HUDEP-2 (cell line): ENCODE results near the gene SLC38A2.

Experiments used
- DNase-seq, 76 experiments: peaks; one replicate each; lab custom pipeline; 2025; ENCODE audit not compliant: unreplicated experiment in 76 of 76; lab: John Stamatoyannopoulos, UW

The SLC38A2 gene

GRCh38 chr12:46377678-46378077, 5.1 kb upstream of the SLC38A2 start:
- DNase-seq: peak in 2 of 76 experiments; percentile 10 to 14

- DNase-seq: no peak
Observed at GRCh38 chr12:46376579-46376978, 4.0 kb upstream of the SLC38A2 start.

GRCh38 chr12:46374711-46375110, 2.1 kb upstream of the SLC38A2 start:
- DNase-seq: no peak

GRCh38 chr12:46374310-46374709, 1.7 kb upstream of the SLC38A2 start:
- DNase-seq: no peak

- peak in 36 of 76 experiments; percentile 4 to 62 (median 28) for DNase-seq
Observed at GRCh38 chr12:46373301-46374296, 1.0 kb upstream of the SLC38A2 start.

- DNase-seq: peak in 40 of 76 experiments; percentile 6 to 72 (median 37)
Observed at GRCh38 chr12:46371718-46372543, 642 bp downstream of the SLC38A2 start.

DNA sequence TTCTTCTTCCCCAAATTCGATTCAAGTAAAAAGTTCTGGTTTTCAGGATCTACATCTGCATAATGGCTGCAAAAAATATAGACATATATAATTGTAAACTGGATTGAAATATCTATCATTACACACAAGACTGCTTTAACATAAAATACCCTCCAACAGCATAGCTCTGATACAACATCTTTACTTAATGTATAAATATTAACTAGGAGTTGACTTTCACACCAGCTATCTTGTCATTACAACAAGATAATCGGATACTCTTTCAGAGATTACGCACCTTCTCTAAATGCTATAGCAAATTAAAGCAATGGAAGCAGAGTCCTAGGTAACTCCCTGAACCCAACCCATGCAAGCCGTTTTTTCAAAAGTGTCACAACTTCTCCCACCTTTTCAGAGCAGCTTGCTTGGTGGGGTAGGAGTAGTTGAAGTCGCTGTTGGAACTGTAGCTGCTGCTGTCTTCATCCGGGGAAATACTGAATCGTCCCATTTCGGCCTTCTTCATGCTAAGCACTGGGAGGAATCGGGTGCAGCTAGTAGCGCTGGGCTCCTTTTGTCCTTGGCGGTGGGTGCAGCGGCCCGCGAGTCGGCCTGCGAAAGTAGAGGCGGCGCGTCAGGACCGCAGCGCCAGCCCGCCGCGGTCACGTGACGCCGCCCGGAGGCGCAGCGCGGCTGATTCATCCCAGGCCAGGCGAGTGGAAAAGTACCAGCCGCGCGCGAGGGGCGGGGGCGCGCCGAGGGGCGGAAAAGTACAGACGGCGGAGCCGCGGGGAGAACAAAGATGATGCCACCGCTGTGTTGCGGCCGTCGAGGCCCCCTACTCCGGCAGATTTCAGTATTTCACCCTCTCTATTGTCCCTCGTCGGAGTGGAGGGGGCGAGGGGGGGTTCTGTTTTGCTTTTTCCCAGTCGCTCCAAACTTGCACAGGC, 1.5 kb downstream of the SLC38A2 start:
- peak in 73 of 76 experiments; percentile 13 to 85 (median 69) for DNase-seq

GRCh38 chr12:46370380-46370734, 2.2 kb downstream of the SLC38A2 start:
- no peak for DNase-seq

- no peak for DNase-seq
Observed at GRCh38 chr12:46369474-46370379, 2.8 kb downstream of the SLC38A2 start.

DNA sequence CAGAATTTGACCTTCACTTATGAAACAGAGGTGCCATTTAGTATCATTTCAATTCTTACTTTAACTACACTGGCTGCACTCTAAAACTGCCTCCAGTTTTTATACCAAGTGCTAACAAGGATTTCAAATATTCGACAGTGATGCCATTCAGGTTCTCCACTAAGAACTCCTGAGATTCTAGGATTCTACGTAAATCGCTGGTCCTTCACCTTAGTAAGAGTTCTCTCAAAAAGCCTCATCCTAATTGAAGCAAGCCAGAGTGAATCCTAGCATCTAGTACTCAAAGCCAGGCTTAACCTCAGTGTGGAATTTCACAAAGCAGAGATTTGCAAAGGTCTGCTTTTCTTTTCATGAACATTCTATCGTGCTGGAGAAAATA, 3.5 kb downstream of the SLC38A2 start:
- no peak for DNase-seq

DNA sequence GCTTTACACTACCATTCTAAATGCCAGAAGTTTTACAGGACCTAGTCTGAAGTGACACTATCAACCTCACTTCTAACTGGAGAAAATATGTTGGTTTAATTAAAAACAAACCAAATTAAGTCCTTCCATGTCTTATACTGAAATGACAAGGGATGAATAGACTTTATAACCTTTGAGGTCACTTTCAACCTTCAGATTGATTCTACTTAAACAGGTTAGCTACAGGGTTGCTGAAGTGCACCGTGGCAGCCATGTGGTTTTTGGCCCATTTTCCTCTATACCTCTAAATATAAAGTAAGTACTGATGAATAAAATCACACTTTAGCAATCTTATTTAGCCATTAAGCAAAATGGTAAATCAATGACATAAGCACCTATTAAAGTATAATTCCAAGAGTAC, 3.9 kb downstream of the SLC38A2 start:
- DNase-seq: no peak

GRCh38 chr12:46368138-46368537, 4.4 kb downstream of the SLC38A2 start:
- no peak for DNase-seq

GRCh38 chr12:46367351-46368029, 5.1 kb downstream of the SLC38A2 start:
- DNase-seq: no peak

GRCh38 chr12:46366771-46367170, 5.8 kb downstream of the SLC38A2 start:
- DNase-seq: no peak

GRCh38 chr12:46365951-46366379, 6.6 kb downstream of the SLC38A2 start:
- no peak for DNase-seq

DNA sequence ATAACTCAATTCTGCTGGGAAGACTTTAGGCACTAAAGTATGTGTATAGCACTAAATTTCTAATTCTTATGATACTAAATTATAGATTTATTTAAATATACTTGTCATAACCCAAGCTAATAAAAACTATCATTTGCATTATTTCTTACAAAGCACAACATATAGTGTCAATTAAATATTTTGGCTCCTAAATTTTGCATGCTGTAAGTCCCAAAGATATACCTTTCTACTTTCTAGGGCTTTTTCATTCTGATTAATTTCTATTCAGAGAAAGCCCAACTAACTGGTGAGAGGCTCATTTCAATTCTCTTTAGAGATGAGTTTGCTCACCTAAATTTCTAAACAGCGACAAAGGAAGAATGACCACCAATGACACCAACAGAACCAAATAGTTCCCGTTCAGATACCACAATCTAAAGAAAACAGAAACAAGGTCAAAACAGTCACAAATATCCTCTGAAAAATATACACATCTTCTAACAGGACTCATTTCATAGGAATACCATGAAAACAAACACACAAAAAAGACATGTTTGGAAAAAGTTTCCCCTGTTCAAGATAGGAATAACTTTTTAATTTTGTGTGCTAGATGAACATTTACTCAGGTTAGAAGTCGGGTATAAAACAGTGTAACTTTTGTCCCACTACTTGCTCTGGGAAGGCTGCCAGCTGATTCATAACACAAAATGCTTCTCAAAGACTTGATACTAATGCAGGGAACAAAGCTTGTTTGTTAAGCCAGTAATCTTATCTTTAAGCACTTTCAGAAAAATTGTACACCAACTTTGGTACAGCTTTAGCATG, 7.6 kb downstream of the SLC38A2 start:
- DNase-seq: peak in 35 of 76 experiments; percentile 9 to 67 (median 38)

DNA sequence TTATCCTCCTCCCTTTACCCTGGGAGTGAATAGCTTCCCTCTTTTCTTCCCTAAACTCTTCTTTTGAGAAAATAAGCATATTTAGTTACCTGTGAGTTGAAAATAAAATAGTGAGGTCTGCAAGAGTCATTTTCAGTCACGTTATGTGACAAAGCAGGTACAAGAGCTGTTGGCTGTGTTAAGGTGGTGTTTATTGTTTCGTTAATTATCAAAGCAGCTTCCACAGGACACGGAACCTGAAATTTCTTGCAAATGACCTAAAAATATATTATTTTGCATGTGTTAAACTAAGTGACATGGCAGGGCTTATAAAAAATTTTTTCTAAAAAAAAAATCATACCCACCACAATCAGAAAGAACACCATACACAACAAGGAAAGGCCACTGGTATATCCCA, 8.3 kb downstream of the SLC38A2 start:
- DNase-seq: no peak
